ENCODE measurements around the gene ARL17A.
"Not testable (repeated sequence)": the region's sequence is repeated elsewhere in the genome, so short reads cannot be mapped to it uniquely, and the experiment has no call there.

Gene ARL17A

DNA sequence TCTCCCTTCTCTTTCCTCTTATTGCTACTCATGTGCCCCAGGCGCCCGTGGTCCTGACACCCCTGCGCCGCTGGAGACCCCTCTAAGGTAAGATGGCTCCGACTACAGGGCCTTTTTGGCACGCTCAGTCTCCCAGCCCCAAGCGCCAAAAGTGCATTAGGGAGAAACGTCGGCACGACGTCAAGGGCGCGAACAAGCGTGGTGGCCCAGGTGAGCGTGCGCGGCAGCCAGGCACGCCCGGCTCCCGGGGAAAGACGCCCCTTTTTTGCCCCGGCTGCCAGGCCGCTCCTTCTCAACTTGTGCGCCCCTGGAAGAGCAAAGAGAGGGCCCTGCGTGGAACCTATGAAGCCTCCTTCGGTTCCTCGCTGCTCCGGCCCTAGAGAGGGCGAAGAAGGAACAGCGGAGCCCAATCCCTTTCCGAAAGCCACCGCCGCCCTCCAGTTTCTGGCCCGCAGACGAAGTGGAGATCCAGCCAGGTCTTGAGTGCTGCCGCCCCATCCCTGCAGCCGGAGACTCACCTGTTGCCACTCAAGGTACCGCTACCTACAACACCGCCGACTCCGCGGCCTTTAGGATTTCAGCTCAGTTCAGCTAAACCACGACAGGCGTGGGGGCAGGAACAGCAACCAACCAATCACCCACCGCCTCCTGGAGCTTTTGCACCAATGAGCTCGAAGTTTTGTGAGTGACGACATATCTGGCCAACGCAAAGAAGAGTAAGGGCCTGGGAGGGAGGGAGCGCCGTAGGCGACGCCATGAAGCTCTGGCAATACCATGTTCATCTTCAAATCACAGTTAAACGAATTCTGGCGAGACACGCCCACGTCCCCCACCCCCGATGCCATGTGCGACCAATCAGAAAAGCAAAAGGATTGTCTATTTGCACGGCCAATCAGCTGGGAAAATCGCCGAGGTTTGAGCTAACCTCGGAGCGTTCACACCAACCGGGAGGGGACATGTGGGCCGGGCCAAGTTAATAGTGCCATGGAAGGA lies at the start of gene ARL17A:
TSS of gene ARL17A (minus strand) at position 609 of the 993 bp plus-strand sequence. CDS start 3,369 bp downstream, outside the sequence.
- peak in 3 of 4 experiments; percentile 9 to 59 (median 55) for DNase-seq (ENCODE audit: low read depth in 4 of 4, low spot score in 1 of 4)

DNA sequence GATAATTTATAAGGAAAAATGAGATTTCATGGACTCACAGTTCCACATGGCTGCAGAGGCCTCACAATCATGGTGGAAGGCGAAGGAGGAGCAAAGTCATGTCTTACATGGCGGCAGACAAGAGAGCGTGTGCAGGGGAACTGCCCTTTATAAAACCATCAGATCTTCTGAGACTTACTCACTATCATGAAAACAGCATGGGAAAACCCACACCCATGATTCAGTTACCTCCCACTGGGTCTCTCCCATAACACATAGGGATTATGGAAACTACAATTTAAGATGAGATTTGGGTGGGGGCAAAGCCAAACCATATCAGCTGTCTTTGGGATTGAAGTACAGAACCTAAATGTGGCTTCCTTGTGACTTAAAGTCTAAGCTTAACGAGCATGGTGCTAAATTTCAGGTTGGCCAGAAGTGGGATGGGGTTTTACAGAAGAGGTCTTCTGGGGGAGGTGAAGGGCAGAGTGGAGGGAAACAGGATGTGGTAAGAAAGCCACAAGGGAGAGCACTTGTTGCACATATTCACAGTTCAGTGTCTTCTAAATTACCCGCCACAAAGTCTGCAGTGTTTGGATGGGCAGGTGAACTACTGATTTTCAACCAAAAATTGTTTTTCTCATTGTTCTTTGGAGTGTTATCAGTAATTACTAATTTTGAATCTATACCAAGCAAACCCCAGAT lies 49.4 kb upstream of the ARL17A start:
- not testable (repeated sequence) for DNase-seq (ENCODE audit: low read depth in 4 of 4, low spot score in 1 of 4)

GRCh38 chr17:46627452-46627851 lies 48.0 kb upstream of the ARL17A start:
- DNase-seq (ENCODE audit: low read depth in 4 of 4, low spot score in 1 of 4): not testable (repeated sequence)

DNA sequence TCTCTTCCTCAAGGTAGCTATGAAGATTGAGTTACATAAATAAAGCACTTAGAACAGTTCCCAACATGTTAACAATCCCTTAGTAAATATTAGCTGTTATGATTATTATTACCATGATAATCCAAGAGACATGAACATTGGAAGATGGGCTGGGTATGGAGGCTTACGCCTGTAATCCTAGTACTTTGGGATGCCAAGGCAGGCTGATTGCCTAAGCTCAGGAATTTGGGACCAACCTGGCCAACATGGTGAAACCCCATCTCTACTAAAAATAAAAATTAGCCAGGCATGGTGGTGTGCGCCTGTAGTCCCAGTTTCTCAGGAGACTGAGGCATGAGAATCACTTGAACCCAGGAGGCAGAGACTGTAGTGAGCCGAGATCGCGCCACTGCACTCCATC lies 45.2 kb upstream of the ARL17A start:
- not testable (repeated sequence) for DNase-seq (ENCODE audit: low read depth in 4 of 4, low spot score in 1 of 4)

- not testable (repeated sequence) for DNase-seq (ENCODE audit: low read depth in 4 of 4, low spot score in 1 of 4)
These were observed 44.3 kb upstream of the ARL17A start for GRCh38 chr17:46623790-46624189.

DNA sequence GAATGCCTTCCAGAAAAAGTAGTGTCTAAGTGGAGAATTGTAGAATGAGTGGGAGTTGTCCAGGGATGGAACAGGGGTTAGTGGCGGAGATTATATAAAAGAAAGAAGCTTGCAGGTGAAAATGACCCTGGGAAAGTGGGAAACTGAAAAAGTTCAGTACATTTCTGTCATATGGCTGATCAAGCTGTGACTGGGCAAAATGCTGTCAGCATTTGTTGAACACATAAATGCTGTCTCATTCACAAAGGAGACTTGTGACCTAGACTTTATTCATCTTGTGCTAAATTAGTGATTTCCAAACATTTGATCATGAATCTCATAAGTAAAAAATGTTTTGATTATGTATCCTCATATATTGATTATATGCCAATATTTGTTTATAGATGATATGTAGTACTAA lies 39.5 kb upstream of the ARL17A start:
- not testable (repeated sequence) for DNase-seq (ENCODE audit: low read depth in 4 of 4, low spot score in 1 of 4)

GRCh38 chr17:46617121-46617520 lies 37.6 kb upstream of the ARL17A start:
- not testable (repeated sequence) for DNase-seq (ENCODE audit: low read depth in 4 of 4, low spot score in 1 of 4)

GRCh38 chr17:46613876-46614275 lies 34.4 kb upstream of the ARL17A start:
- not testable (repeated sequence) for DNase-seq (ENCODE audit: low read depth in 4 of 4, low spot score in 1 of 4)

DNA sequence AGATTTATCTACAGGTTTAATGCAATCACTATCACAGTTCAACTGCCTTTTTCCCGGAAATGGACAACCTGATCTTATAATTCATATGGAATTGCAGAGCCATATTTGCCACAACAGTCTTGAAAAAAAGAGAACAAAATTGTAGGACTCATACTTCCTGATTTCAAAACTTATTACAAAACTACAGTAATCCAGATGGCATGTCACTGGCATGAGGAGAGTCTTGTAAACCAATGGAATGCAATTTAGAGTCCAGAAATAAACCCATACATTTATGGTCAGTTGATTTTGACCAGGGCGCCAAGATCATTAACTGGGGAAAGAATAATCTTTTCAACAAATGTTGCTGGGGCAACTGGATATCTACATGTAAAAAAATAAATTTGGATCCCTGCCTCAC lies 31.8 kb upstream of the ARL17A start:
- not testable (repeated sequence) for DNase-seq (ENCODE audit: low read depth in 4 of 4, low spot score in 1 of 4)

DNA sequence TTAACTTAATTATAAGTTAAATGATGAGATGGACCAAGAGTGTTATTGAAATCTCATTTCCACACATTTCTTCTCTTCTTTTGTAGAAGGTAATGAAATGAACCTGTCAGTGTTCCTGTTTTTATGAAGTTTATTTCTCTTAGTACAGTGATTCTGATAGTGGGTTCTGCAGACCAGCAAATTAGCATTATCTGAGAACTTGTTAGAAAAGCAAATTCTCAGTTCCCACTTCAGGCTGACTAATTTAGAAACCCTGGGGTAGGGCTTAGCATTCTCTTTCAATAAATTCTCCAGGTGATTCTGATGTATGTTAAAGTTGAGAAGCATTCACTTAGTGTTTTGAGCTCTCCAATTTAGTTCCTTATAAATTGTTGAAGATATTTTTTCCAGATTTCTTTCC lies 23.6 kb upstream of the ARL17A start:
- not testable (repeated sequence) for DNase-seq (ENCODE audit: low read depth in 4 of 4, low spot score in 1 of 4)

GRCh38 chr17:46600767-46601166 lies 21.3 kb upstream of the ARL17A start:
- not testable (repeated sequence) for DNase-seq (ENCODE audit: low read depth in 4 of 4, low spot score in 1 of 4)

DNA sequence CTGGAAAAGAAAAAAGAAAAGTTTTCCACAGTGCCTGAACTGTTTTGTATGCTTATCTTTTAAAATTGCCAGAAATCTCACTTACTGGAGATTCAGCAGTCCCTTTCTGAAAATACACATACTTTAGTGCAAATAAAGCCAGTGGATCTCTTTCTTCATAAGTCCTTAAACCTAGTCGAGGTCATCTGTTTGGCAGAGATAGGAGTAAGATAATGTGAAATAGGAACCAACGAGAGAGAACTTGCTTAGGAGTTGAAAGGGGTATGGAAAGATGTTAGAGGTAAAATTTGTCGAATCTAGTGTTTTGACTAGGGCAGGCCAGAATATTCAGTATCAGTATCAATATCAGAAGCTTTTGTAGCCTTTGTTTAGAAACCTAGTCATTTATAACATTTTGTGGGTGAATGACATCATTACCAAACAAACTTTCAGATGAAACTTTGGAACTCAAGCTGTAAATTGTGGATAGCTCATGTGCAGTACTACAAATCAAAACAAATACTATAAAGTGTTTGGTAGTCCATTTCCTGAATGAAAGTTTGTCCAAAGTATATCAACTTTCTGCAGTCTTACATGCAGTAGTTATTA lies 18.9 kb upstream of the ARL17A start:
- not testable (repeated sequence) for DNase-seq (ENCODE audit: low read depth in 4 of 4, low spot score in 1 of 4)

GRCh38 chr17:46591332-46591731 lies 11.8 kb upstream of the ARL17A start:
- not testable (repeated sequence) for DNase-seq (ENCODE audit: low read depth in 4 of 4, low spot score in 1 of 4)

DNA sequence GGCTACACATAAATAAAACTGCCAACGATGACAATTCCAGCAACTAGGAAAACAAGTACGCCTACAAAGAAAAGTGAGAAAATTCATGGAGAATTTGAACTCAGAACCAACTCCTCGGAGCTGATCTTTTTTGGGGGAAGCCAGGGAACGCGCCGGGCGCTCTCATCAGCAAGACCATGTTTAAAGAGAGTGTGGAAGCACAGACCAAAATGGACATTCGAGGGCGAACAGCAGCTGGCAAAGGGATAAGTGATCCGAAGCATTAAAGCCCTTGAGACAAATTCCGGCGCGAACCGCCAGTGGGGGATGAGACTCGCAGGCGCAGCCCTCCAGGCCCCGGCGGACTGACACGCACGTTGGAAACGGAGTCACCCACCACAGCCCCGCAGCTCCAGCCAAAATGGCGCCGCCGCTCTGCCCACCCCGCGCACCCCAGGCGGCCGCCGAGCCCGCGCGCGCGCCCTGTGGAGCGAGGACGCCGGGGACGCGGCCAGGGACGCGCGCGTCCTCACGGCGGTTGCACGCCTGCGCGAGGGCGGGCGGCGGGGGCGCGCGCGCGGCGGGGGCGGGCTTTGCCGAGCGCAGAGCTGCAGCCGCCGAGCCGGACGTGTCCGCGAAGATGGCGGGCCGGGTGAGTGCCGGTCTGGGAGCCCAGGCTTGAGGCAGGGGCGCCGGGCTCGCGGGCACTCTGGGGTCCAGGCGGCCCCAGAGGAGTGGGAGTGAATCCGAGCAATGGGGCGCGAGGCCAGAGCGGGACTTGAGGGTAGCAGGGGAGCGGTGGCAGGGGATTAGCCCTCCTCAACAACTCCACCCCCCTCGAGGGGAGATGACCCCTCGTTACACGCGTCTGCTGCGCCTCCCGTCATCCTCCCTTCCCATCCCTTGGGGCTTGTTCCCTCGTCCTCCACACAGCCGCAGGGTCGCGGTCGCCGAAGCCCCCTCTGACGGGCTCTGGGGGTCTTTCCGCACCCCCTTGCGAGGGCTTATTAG lies 11.0 kb upstream of the ARL17A start, which contains the start of gene NSF:
TSS of gene NSF (plus strand) at position 513 of the 990 bp plus-strand sequence. CDS start at position 620, 107 bp downstream.
- not testable (repeated sequence) for DNase-seq (ENCODE audit: low read depth in 4 of 4, low spot score in 1 of 4)

DNA sequence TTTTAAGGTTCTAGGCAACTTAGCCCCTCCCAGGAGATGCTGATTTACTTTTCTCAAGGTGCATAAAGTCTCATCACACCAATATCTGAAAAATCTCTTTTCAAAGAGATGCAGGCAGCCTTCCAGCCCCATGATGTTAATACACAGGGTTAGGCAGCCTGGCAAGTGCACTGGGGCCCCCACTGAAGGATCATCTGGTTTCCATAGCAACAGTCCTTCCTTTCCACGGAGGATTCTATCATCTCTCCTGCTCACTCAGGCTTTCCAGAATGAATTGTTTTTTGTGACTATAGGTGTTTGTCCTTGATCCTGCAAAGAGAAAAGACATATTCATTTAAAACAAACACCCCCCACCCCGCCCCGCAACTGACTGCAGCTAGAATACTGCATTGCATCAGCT lies 6.0 kb upstream of the ARL17A start:
- DNase-seq (ENCODE audit: low read depth in 4 of 4, low spot score in 1 of 4): not testable (repeated sequence)

DNA sequence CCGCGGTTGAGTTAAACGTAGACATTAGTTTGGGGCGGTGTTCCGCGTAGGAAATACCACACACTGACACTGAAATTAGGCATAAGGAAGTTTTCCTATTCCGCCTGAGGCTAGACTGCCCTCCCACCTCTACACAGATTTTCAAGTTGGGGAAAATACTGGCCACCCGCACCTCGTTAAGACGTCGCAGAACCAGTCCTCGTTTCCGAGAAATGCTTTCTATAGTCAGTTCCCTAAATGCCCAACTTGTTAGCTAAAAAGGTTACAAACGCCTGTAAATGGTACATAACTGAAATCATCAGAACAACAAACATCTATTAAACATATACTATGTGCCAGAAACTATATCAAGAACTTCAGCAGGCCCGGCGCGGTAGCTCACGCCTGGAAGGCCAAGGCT lies 591 bp upstream of the ARL17A start:
- DNase-seq (ENCODE audit: low read depth in 4 of 4, low spot score in 1 of 4): not testable (repeated sequence)

- not testable (repeated sequence) for DNase-seq (ENCODE audit: low read depth in 4 of 4, low spot score in 1 of 4)
These were observed 7.7 kb downstream of the ARL17A start for GRCh38 chr17:46571796-46572195.

DNA sequence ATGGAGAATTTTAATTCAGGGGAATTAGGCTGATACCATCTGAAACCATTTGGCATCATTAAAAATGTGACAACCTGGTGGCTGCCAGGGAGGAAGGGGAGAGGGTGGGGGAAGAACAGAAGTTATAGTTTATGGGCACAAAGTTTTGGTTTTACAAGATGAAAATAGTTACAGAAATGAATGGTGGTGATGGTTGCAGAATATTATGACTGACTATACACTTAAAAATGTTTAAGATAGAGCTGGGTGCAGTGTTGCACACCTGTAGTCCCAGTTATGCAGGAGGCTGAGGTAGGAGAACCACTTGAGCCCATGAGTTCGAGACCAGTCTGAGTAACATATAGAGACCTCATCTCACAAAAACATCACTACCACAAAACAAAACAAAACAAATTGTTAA lies 12.5 kb downstream of the ARL17A start:
- not testable (repeated sequence) for DNase-seq (ENCODE audit: low read depth in 4 of 4, low spot score in 1 of 4)

GRCh38 chr17:46566284-46566683 lies 13.2 kb downstream of the ARL17A start:
- not testable (repeated sequence) for DNase-seq (ENCODE audit: low read depth in 4 of 4, low spot score in 1 of 4)

DNA sequence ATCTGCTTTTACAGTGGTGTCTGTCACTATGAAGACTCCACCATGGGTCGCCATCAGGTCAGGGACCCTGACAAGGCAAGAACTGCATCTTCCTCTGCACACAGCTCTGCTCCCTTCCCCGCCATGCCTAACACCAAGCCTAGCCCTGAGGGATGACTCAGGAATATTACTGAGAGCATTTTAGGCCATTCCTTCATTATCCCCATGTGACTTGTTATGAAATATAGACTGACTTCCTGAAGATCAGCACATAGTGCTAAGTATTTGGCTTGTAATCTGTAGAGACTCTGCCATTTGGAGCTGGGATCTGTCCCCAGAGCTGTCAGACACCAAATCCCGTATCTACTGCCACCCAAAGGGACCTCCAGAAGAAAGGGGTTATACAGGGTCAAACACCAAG lies 19.4 kb downstream of the ARL17A start:
- DNase-seq (ENCODE audit: low read depth in 4 of 4, low spot score in 1 of 4): not testable (repeated sequence)

All from stimulated activated CD4-positive, alpha-beta T cell treated with anti-CD3 and anti-CD28 coated beads, Interleukin-1b, Interleukin-23, amount 100 ng/mL, for 24 hours (primary cell).